ENCODE data around the gene CCDC152.
"Not testable (repeated sequence)": the region's sequence is repeated elsewhere in the genome, so short reads cannot be mapped to it uniquely, and the experiment has no call there.

CCDC152 gene

GRCh38 chr5:42756606-42757601 lies at the start of gene CCDC152:
Gene CCDC152, plus strand, starts transcription at chr5:42756818. Its CDS starts 2,304 bp downstream, at chr5:42759122.
- DNase-seq: peak in 1 of 2 donors; percentile 2

- no peak for DNase-seq
These were observed 40.8 kb upstream of the CCDC152 start for GRCh38 chr5:42715785-42716184.

- DNase-seq: no peak
These were observed 38.0 kb upstream of the CCDC152 start for GRCh38 chr5:42718591-42718990.

- no peak for DNase-seq
These were observed 37.6 kb upstream of the CCDC152 start for GRCh38 chr5:42719034-42719433.

GRCh38 chr5:42720251-42720650 lies 36.4 kb upstream of the CCDC152 start:
- DNase-seq: no peak

- DNase-seq: no peak
These were observed 35.1 kb upstream of the CCDC152 start for GRCh38 chr5:42721484-42721883.

GRCh38 chr5:42734531-42735058 lies 22.0 kb upstream of the CCDC152 start:
- not testable (repeated sequence) for DNase-seq

GRCh38 chr5:42740920-42741319 lies 15.7 kb upstream of the CCDC152 start:
- no peak for DNase-seq

GRCh38 chr5:42745426-42745825 lies 11.2 kb upstream of the CCDC152 start:
- peak in 1 of 2 donors; percentile 34 for DNase-seq

GRCh38 chr5:42745856-42746255 lies 10.8 kb upstream of the CCDC152 start:
- DNase-seq: no peak

GRCh38 chr5:42749020-42749419 lies 7.6 kb upstream of the CCDC152 start:
- DNase-seq: no peak

GRCh38 chr5:42750507-42750906 lies 6.1 kb upstream of the CCDC152 start:
- no peak for DNase-seq

GRCh38 chr5:42751044-42751443 lies 5.6 kb upstream of the CCDC152 start:
- no peak for DNase-seq

- no peak for DNase-seq
These were observed 3.5 kb upstream of the CCDC152 start for GRCh38 chr5:42753099-42753498.

GRCh38 chr5:42759456-42759855 lies 2.8 kb downstream of the CCDC152 start:
- DNase-seq: no peak

GRCh38 chr5:42760426-42760825 lies 3.8 kb downstream of the CCDC152 start:
- DNase-seq: peak; percentile 23 to 38

GRCh38 chr5:42761791-42762190 lies 5.2 kb downstream of the CCDC152 start:
- DNase-seq: peak in 1 of 2 donors; percentile 35

- peak; percentile 19 to 65 for DNase-seq
These were observed 11.0 kb downstream of the CCDC152 start for GRCh38 chr5:42767491-42768105.

GRCh38 chr5:42768106-42768504 lies 11.5 kb downstream of the CCDC152 start:
- no peak for DNase-seq

GRCh38 chr5:42770003-42770402 lies 13.4 kb downstream of the CCDC152 start:
- no peak for DNase-seq

- DNase-seq: no peak
These were observed 15.8 kb downstream of the CCDC152 start for GRCh38 chr5:42772265-42772993.

GRCh38 chr5:42779083-42779482 lies 22.5 kb downstream of the CCDC152 start:
- no peak for DNase-seq

GRCh38 chr5:42781584-42781983 lies 25.0 kb downstream of the CCDC152 start:
- DNase-seq: no peak

Measured in inflammatory macrophage treated with lipopolysaccharide for 1 hour (primary cell).